Skeletal muscle tissue (tissue), 4 donors: ENCODE results near the gene HOXC10. TPM values are rescaled to one million over a fixed set of nuclear protein-coding genes. Genes with fewer than 3 reads are reported as not detected.

Source experiments
- H3K27ac ChIP-seq: one replicate; pipeline ENCODE4 v1.7.0; 2013; ENCODE audit warnings: mild to moderate bottlenecking, low read depth, low read length, inconsistent platforms
- H3K27me3 ChIP-seq, 3 donors: one replicate each; pipeline ENCODE4 v1.7.0; 2013; ENCODE audit warnings: low read length in 3 of 3; ENCODE audit not compliant: control insufficient read depth in 3 of 3, insufficient read depth in 3 of 3
- H3K36me3 ChIP-seq, 3 donors: one replicate each; pipeline ENCODE4 v1.7.0; 2013; ENCODE audit warnings: low read length in 3 of 3; ENCODE audit not compliant: control insufficient read depth in 3 of 3, insufficient read depth in 3 of 3
- H3K4me1 ChIP-seq, 3 donors: one replicate each; pipeline ENCODE4 v1.7.0; 2013; ENCODE audit warnings: low read length in 3 of 3, mild to moderate bottlenecking in 3 of 3; ENCODE audit not compliant: control insufficient read depth in 3 of 3, insufficient read depth in 3 of 3
- H3K4me3 ChIP-seq, 3 donors: one replicate each; pipeline ENCODE4 v1.7.0; 2013; ENCODE audit warnings: low read length in 3 of 3
- H3K9ac ChIP-seq, 3 donors: one replicate each; pipeline ENCODE4 v1.7.0; 2013; ENCODE audit warnings: low read length in 3 of 3, mild to moderate bottlenecking in 3 of 3, moderate library complexity in 2 of 3, low read depth in 1 of 3
- H3K9me3 ChIP-seq, 3 donors: one replicate each; pipeline ENCODE4 v1.7.0; 2013; ENCODE audit warnings: low read length in 3 of 3; ENCODE audit not compliant: control insufficient read depth in 3 of 3
- total RNA-seq: library from RNA; depleted of rRNA; stranded (reverse); fragments of >200 nt; gene quantifications from one replicate; pipeline ENCODE4 v1.2.3, GENCODE V29; 2014
- donor health status: Osteomylitis.

The HOXC10 gene
- total RNA-seq, 1 donor from 2014 or later, result 3.7 TPM

- Histone ChIP-seq H3K4me3 (peak overlapping the region; percentile 88 to 93 (median 89)), H3K4me1 (peaks cover 48 to 77% (median 53%) of the 10 kb centered on the region in 3 donors), H3K9me3 (no peaks in the 10 kb centered on the region), H3K9ac (peak overlapping the region; percentile 96 to 99 (median 99)), H3K27ac (peak overlapping the region; percentile 100), H3K27me3 (peaks cover 0 to 4% (median 3%) of the 10 kb centered on the region in 3 donors), H3K36me3 (no peaks in the 10 kb centered on the region)
These were observed 12.5 kb downstream of the HOXC10 start for GRCh38 chr12:53997204-53998109.

GRCh38 chr12:53998110-53998899 is 13.4 kb downstream of the HOXC10 start:
- Histone ChIP-seq H3K9me3 (no peaks in the 10 kb centered on the region), H3K27ac (peak overlapping the region; percentile 100), H3K36me3 (no peaks in the 10 kb centered on the region), H3K4me3 (peak overlapping the region; percentile 88 to 93 (median 89)), H3K9ac (peak overlapping the region; percentile 96 to 99 (median 99)), H3K27me3 (peaks cover 0 to 7% (median 1%) of the 10 kb centered on the region in 3 donors), H3K4me1 (peaks cover 49 to 80% (median 53%) of the 10 kb centered on the region in 3 donors)

- peak overlapping the region; percentile 88 to 93 (median 89) for H3K4me3 ChIP-seq
- no peaks in the 10 kb centered on the region for H3K9me3 ChIP-seq
- H3K27me3 ChIP-seq, result peaks cover 0 to 7% (median 0%) of the 10 kb centered on the region in 3 donors
- peaks cover 48 to 79% (median 55%) of the 10 kb centered on the region in 3 donors for H3K4me1 ChIP-seq
- H3K36me3 ChIP-seq, result no peaks in the 10 kb centered on the region
- H3K9ac ChIP-seq, result peak overlapping the region; percentile 96 to 99 (median 99)
- peak overlapping the region; percentile 100 for H3K27ac ChIP-seq
These were observed 13.9 kb downstream of the HOXC10 start for GRCh38 chr12:53998900-53999236.

GRCh38 chr12:53999559-54000115 is 14.7 kb downstream of the HOXC10 start:
- Histone ChIP-seq H3K27ac (peak overlapping the region; percentile 100), H3K27me3 (peaks cover 0 to 7% (median 0%) of the 10 kb centered on the region in 3 donors), H3K4me1 (peaks cover 51 to 79% (median 61%) of the 10 kb centered on the region in 3 donors), H3K9ac (peak overlapping the region; percentile 95 to 99 (median 99)), H3K9me3 (no peaks in the 10 kb centered on the region), H3K36me3 (no peaks in the 10 kb centered on the region), H3K4me3 (peak overlapping the region; percentile 88 to 93 (median 89))

GRCh38 chr12:54000116-54001114 is 15.5 kb downstream of the HOXC10 start, which contains the start of gene HOXC9:
TSS of gene HOXC9 (plus strand) at chr12:54000161. CDS start at chr12:54000189, 28 bp downstream.
- H3K9me3 ChIP-seq, result no peaks in the 10 kb centered on the region
- H3K27ac ChIP-seq, result peak within 1 kb of the TSS; percentile 100
- peak within 1 kb of the TSS; percentile 88 to 93 (median 89) for H3K4me3 ChIP-seq
- H3K27me3 ChIP-seq, result peaks cover 0 to 7% (median 0%) of the 10 kb centered on the region in 3 donors
- peaks cover 50 to 79% (median 59%) of the 10 kb centered on the region in 3 donors for H3K4me1 ChIP-seq
- peak within 1 kb of the TSS; percentile 96 to 99 (median 99) for H3K9ac ChIP-seq
- H3K36me3 ChIP-seq, result no peaks in the 10 kb centered on the region

- Histone ChIP-seq H3K4me1 (peaks cover 48 to 83% (median 66%) of the 10 kb centered on the region in 3 donors), H3K4me3 (peak overlapping the region; percentile 88 to 93 (median 89)), H3K36me3 (no peaks in the 10 kb centered on the region), H3K27ac (peak overlapping the region; percentile 100), H3K9me3 (no peaks in the 10 kb centered on the region), H3K9ac (peak overlapping the region; percentile 95 to 99 (median 99)), H3K27me3 (peaks cover 0 to 6% (median 0%) of the 10 kb centered on the region in 3 donors)
These were observed 16.6 kb downstream of the HOXC10 start for GRCh38 chr12:54001283-54002187.

- Histone ChIP-seq H3K9ac (peak overlapping the region; percentile 77 to 99 (median 99)), H3K27me3 (peaks cover 0 to 3% (median 0%) of the 10 kb centered on the region in 3 donors)
These were observed 17.4 kb downstream of the HOXC10 start for GRCh38 chr12:54002278-54002914.

GRCh38 chr12:54002915-54003389 is 18.0 kb downstream of the HOXC10 start:
- peak overlapping the region; percentile 77 to 99 (median 99) for H3K9ac ChIP-seq
- peak overlapping the region; percentile 14 to 88 (median 54) for H3K4me3 ChIP-seq
- no peaks in the 10 kb centered on the region for H3K9me3 ChIP-seq
- peaks cover 0 to 3% (median 0%) of the 10 kb centered on the region in 3 donors for H3K27me3 ChIP-seq
- H3K27ac ChIP-seq, result peak overlapping the region; percentile 100
- H3K4me1 ChIP-seq, result peaks cover 51 to 81% (median 69%) of the 10 kb centered on the region in 3 donors
- no peaks in the 10 kb centered on the region for H3K36me3 ChIP-seq

More at GRCh38 chr12:54002278-54002914, 17.4 kb downstream of the HOXC10 start:
- no peaks in the 10 kb centered on the region for H3K36me3 ChIP-seq
- H3K27ac ChIP-seq, result peak overlapping the region; percentile 100
- peak overlapping the region; percentile 60 to 93 (median 88) for H3K4me3 ChIP-seq
- no peaks in the 10 kb centered on the region for H3K9me3 ChIP-seq
- H3K4me1 ChIP-seq, result peaks cover 50 to 83% (median 67%) of the 10 kb centered on the region in 3 donors
